Measurements from ENCODE around the gene S1PR5.

DNA sequence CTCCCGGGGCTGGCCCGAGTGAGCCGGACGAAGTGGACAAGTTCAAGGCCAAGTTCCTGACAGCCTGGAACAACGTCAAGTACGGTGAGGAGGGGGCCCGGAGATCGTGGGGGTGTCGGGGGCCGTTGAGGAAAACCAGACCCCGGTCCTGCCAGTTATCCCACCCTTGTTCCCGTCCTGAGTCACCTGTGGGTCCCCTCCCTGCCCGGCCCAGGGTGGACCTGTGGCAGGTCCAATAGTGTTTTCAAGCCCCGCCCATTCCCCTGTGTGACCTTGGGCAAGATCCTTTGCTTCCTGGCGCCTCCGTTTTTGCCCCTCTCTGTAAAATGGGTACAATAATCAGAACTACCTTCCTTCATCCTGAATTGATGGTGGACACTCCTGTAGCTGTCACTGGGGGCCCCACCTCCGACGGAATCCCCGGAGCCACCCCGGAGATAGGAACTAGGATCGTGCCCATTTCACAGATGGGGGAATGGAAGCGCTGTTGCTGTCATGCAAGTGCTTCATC is 27.1 kb upstream of the S1PR5 start:
- TF ChIP-seq POLR2A (IDR thresholded peaks at IDR 0.05) (no peak), EP300 (IDR thresholded peaks at IDR 0.05) (no peak)
- TF ChIP-seq, protein P1, sequence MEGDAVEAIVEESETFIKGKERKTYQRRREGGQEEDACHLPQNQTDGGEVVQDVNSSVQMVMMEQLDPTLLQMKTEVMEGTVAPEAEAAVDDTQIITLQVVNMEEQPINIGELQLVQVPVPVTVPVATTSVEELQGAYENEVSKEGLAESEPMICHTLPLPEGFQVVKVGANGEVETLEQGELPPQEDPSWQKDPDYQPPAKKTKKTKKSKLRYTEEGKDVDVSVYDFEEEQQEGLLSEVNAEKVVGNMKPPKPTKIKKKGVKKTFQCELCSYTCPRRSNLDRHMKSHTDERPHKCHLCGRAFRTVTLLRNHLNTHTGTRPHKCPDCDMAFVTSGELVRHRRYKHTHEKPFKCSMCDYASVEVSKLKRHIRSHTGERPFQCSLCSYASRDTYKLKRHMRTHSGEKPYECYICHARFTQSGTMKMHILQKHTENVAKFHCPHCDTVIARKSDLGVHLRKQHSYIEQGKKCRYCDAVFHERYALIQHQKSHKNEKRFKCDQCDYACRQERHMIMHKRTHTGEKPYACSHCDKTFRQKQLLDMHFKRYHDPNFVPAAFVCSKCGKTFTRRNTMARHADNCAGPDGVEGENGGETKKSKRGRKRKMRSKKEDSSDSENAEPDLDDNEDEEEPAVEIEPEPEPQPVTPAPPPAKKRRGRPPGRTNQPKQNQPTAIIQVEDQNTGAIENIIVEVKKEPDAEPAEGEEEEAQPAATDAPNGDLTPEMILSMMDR (IDR thresholded peaks at IDR 0.05) = no peak
